Stimulated activated CD4-positive, alpha-beta T cell treated with anti-CD3 and anti-CD28 coated beads, Interleukin-4, amount 100 ng/mL, for 1 hour (primary cell): Measurements from ENCODE around the gene COG2.
"Not testable (repeated sequence)": the region's sequence is repeated elsewhere in the genome, so short reads cannot be mapped to it uniquely, and the experiment has no call there.

Experiments
- DNase-seq: peaks from one replicate; pipeline ENCODE4 v3.0.0-alpha.2; 2020

The COG2 gene

DNA sequence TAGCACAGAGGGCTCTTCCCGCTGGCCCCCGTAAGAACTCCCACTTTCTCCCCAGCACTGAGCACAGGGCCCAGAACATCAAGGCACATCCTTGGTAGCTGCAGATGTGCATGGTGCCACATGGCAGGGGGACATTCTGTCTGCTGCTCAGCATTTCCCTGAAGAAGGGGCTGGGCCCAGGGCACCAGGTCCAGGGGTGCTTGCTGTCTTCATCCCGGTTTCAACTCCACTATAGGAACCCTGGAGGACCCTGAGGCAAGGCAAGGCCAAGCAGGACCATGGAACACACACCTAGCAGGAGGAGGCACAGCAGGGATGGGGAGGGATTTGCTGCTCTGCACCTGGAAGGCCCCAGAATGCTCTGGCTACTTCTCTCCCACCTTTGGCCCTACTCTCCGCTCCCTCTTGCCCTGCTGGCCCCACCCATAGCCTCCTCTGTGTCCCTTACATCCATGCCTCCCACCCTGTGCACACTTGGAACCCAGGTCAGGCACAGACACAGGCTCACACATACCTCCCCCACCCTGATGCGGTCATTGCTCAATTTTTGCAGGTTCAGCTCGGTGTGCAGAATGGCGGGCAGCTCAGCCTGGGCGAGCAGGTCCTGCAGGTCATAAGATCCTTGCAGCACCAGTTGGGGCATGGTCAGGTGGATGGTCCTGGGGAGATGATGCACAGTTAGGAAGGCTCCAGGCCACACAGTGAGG lies 61.6 kb downstream of the COG2 start:
- no peak for DNase-seq

DNA sequence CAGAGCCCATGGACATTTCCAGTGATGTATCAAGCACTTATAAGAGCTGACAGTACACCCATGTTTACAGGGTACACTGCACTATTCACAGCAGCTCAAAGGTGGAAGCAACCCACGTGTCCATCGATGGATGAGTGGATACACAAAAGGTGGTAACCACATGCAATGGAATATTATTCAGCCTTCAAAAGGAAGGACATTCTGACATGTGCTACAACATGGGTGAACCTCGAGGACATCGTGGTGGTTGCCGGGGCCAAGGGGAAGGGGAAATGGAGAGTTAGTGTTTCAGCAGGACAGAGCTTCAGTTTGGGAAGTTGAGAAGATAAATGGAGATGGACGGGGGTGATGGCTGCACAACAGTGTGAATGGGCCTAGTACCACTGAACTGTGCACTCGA lies 62.5 kb downstream of the COG2 start:
- DNase-seq: no peak

DNA sequence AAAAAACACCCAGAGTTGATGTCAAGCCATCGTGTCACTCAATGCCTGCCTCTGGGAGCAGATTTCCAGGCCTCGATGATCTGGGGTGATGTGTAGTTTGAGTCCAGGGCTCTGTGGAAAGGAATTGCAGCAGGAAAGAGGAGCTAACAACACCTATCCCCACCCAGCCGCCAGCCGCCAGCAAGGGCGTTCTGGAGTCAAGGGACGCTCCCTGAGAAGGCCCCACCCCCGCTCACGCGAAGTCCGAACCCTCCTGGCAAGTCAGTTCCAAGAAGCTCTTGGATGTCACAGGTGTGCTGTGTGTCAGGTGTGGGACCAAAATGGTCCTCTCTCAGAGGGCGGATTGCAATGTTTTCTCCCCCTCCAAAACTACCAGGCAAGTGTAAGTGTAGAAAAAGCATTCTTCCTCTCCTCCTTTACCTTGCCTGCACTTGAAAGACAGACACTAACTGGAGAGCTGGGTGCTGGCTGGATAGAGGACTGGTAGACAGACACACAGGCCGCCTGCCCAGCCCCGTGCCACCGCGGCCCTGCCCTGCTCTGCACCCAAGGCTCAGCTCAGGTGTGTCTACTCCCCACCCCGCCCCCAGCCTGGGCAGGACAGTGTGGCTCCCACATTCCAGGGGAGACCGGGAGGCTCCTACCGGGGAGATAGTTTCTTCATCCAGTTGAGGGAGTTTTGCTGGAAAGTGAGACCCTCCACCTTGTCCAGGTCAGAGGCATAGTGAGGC lies 63.2 kb downstream of the COG2 start:
- DNase-seq: no peak

DNA sequence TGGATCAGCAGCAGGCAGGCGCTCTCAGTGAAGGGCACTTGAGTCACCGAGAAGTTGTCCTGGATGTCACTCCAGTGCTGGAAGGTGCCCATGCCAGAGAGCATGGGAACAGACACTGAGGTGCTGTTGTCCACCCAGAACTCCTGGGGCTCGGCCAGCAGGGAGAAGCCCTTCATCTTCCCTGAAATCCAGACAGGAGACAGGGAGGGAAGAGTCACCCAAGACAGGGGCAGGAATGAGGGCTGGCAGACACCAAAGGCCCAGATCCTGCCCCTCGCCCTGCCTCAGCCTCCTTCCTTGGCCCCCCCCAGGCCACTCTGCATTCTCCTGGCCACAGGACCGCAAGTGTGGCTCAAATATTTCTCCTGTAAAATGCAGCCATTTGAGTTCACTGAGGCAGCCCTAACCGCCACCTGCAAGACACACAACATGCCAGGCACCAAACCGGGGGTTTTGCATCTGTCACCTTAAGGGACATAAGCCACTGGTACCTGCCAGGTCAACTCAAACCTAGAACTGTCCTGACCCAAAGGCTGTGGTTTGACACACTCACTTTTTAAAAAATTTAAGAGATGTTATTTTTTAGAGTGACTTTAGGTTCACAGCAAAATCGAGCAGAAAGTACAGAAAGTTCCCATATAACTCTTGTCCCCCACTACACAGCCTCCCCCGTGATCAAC lies 63.9 kb downstream of the COG2 start:
- no peak for DNase-seq

DNA sequence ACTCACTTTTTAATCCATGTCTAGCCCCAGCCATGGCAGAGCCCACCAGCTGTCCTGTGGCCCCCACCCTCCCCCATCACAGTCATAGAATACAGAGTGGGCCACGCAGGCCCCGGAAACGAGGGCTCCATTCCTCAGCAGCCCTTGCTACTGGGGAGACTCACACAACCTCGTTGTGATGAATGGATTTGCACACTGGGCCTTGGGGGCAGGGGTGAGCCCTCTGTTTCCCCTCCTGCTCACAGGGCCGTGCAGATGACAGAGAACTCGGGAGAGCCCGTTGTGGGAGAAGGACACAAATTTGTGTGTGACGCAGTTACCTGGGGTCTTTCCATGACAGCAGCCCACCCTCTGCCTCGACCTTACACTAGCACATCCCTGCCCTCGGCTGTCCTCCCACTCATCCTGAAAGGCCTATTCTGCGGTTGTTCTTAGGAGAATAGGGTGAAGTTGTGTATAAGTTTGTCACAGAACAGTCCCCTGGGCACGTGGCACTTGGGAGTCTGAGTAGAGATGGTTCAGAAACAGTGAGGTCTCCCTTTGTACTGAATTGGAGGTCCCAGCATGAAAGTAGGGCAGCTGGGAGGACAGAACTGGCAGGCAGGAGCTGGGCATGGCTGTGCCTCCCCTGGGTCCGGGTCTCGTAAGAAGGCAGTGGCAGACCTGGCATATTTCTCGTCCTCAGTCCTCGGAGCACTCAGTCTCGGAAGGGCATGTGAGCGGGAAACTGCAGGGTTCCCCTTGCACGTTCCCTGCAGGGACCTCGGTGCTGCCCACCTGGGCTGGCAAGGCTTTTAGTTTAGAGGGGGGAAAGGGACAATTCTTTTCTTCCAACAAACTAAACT lies 64.8 kb downstream of the COG2 start:
- no peak for DNase-seq

DNA sequence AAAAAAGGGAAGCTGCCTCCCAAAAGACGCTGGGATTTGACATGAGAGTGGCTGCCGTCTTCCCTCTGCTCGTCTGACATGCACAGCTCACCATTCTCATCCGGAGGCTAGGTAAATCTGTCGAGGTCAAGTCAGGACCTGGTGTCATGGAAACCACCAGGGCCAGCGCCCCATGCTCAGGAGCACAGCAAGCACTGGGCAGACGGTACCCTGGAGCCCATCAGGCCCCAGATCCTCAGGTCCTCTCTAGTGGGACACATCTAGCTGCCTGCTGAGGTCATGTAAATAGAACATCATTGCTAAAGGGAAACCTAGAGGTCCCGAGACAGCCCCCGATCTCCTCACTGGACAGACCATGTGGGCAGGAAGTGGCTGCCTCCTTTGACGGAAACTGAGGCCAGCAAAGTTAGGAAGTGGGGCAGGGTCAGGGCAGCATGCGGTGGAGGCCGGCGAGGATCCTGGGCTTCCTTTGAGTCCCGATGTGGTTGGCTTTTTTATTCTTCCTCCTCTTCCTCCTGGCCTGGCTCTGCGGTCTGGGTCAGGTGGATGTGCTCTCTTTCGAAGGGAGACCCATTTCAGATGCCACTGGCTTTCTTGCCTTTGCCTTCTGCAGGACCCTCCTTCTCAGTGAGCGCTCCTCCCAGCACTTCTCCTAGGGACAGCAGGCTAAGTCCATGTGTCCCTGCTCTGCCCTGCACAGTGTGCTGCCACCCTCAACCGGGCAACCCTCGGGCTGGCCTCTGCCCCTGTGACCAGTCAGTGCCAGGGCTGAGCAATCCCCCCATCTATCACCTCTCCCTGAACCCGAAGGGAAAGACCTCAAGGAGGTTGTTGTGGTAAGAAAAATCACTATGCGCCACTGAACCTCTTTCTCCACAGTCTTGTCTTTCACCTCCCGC lies 65.7 kb downstream of the COG2 start:
- DNase-seq: no peak

DNA sequence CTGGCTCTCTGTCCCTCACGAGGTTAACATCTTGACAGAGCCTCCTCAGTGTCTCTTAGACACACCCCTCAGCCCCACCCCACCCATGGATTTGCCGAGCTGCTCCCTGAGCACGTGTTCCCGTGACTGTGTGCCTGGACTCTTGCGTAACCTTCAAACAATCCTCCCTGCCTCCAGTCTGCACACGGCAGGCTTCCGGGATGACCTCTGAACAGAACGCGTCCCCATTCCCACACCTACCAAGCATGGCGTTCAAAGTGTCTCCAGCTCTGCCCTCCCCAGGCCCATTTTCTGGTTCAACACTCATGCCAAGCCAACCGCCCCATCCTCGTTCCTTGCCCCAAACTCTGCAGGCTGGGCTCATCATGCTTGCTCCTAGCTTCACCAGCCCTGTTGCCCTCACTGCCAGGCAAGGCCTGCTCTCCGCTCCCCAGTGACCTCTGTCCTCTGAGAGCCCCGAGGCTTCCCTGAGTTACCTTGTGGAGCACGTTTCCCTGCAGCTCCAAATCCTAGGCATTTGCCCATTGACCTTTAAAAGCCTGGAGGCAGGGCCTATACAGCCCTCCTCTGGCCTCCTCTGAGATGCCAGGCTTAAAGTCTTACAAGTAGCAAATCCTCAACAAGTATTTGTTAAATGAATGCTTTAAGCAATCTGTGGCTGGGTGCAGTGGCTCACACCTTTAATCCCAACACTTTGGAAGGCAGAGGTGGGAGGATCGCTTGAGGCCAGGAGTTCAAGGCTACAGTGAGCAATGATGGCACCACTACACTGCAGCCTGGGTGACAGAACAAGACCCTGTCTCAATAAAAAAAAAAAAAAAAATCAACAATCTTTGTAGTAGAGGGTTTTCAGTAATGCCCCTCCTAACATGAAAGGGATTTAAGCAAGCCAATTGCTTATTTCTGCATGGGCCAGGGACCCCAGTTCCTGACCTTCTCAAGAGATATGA lies 66.6 kb downstream of the COG2 start:
- DNase-seq: no peak

DNA sequence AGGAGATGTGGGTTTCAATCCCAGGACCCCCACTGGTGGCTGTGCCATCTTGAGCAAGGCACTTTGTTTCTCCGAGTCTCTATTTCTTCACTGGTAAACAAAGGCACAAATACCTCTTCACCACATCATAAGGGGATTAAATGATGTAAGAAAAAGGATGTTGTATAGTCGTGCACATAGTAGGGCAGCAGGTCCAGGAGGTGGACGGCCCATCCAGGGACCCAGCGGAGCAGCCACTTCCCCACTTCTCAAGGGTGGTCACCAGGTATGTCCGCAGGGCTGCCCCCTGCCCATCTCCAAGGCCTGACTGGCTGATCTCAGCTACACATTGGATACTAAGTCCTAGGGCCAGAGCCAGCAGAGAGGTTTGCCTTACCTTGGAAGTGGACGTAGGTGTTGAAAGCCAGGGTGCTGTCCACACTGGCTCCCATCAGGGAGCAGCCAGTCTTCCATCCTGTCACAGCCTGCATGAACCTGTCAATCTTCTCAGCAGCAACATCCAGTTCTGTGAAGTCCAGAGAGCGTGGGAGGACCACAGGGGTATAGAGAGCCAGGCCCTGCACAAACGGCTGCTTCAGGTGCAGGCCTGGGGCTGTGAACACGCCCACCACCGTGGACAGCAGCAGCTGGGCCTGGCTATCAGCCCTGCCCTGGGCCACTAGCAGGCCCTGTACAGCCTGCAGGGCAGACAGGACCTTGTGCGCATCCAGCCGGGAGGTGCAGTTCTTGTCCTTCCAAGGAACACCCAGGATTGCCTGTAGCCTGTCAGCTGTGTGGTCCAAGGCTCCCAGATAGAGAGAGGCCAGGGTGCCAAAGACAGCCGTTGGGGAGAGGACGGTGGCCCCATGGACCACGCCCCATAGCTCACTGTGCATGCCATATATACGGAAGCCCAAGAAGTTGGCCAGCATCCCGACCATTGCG lies 67.6 kb downstream of the COG2 start:
- no peak for DNase-seq

DNA sequence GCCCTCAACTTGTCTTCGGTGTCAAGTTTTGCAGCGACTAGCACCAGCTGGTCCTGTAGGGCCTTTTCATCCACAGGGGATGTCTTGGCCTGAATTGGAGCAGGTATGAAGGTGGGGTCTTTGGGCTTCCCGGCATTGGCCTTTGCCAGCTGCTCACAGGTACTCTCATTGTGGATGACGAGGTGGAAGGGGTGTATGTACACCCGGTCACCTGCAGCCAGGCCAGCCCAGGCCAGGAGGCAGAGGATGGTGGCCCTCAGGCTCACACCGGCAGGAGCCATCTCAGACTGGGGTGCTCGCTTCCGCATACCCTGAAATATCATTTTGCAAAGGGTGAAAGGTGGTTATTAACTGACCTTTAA lies 68.2 kb downstream of the COG2 start:
- no peak for DNase-seq

DNA sequence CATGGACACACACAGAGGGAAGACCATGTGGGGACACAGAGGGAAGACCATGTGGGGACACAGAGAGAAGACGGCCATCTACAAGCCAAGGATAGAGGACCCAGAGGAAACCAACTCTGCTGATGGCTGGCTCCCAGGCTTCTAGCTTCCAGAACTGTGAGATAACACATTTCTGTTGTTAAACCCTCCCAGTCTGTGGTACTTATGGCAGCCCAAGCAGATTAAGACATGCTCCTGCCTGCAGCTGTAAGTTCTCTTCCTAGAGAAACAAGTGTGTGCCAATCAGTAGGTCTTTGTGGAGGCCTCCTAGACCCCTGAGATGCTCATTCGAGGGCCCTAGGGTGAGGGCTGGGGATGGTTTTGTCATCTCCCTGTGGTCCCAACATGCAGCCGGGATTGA lies 69.0 kb downstream of the COG2 start:
- DNase-seq: no peak

DNA sequence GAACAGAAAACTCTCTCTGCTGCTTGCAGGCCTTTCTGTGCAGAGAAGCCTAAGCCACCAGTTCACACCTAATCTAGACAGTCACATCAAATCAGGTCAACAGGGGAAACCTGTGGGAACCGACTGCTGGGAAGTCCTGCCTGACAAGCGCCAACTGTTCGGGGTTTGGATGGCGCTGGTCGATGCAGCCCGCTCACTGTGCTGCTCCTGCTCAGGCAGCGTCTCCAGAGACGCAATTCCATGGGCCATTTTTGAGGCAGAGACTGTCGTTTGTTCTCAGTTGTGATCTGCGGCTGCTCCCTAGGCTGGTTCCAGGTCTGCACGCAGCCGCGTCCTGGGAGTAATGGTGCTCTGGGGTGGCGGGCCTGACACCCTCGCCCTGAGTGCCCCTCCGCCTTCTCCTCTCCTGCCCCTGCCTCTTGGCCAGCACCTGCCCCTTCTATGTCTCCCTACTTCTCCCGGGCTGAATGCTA lies 70.2 kb downstream of the COG2 start:
- DNase-seq: no peak

DNA sequence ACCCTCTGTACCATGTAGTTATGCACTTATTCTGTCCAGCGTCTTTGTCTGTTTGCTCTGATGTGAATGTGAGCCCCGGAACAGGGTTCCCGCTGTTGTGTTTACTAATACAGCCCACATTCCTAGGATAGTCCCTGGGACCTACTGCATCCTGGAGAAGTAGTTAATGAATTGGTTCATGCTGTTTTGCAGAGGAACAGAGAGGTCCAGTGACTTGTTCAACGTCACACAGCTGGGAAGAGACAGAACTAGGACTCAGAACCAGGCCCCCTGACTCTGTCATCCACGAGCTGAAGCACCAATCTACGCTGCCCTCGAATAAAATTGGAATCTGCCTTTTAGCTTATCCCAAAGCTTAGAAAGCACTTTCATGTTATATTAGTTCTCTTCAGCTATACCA lies 70.9 kb downstream of the COG2 start:
- no peak for DNase-seq

DNA sequence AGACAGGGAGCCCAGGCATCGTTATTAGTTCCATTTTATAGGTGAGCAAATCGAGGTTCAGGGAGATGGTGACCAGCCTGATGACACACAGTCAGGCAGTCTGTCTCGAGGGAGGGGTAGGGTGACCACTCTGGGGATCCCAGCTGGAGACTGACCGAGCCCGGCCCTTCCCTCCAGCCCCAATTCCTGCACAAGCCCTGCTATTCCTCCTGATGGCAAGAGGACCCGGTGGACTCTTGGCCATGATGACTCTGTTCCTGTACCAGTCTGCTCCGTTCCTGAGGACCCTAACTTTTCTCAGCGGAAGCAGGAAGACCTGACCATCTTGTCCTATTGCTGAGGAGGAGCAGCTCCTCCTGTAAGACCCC lies 71.2 kb downstream of the COG2 start:
- no peak for DNase-seq

DNA sequence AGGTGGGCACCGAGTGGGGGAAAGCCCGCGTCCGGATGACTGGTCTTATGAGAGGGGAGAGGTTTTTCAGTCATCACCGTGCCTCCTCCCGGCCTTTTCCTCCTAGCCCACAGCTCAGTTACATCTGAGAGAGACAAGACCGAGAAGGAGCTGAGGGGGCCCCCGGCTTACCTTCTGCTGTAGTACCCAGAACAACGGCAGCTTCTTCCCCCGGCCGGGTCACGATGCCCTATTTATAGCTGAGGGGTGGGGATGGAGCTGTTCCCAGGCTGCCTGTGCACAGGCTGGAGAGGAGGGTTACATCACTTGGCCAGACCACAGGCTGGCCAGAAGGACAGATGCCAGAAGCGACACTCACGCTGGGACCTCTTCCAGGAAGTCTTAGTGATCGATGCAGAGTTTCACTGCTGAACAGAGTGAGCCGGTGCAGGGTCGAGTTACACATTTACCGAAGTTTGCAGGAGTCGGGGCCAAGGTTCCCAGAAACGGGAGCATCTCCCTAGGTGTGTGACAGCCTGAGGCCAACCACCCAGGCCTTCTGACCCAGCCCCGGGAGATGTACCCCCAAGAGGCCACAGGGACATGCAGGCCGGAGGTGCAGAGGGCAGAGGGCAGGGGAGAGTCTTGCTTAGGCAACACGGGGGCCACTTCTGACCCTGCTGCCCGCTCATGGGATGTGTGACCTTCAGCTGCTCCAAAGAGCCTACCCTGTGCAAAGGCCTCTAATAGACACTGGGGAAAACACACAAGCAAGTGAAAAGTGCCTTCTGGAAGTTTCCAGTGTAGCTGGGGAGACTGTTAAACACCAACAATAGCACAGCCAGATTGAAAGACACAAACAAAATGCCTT lies 71.9 kb downstream of the COG2 start, which contains the start of gene AGT:
AGT (minus strand) TSS at position 208 of the 850 bp plus-strand sequence. CDS start 3,299 bp downstream, outside the sequence.
- DNase-seq: no peak

DNA sequence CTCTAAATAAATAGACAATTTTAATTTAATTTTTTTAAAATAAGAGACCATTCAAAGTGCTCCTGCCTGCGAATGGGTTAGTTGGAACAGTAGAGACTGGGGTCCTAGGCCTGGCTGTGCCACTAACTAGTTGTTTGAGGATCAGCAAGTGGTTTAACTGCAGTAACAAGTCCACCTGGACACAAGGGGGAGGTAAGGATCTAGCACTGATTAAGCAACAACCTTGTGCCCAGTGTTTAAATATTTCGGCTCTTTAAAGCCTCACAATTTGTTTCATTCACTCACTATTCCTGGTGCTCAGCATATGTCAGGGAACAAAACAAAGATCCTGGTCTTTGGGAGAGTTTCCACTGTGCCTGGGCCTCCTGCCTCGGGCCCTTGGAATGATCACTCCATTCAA lies 73.2 kb downstream of the COG2 start:
- DNase-seq: no peak

DNA sequence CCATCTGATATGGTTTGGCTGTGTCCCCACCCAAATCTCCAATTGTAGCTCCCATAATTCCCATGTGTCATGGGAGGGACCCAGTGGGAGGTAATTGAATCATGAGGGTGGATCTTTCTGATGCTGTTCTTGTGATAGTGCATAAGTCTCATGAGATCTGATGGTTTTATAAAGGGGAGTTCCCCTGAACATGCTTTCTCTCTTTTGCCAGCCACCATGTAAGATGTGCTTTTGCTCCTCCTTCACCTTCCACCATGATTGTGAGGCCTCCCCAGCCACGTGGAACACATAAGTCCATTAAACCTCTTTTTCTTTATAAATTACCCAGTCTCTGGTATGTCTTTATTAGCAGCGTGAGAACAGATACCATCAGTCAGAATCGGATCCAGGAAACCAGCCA lies 74.2 kb downstream of the COG2 start:
- DNase-seq: not testable (repeated sequence)

DNA sequence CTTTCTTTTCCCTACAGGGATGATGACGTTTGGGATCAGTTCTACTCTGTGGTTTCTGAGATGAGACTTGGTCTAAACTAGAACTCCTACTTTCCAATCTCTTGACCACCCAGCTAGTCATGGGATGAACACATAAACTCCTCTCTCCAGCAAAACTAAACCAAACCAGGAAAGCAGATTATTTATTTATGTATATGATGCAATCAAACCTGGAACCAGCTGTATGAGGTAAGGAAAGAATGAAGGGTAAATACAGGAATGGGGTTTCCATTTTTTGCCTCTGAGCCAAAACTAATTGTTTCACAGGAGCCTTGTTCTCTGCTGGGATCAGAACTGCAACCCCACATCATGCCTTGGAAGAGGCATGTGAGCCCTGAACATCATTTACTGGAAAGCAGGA lies 75.0 kb downstream of the COG2 start:
- no peak for DNase-seq

DNA sequence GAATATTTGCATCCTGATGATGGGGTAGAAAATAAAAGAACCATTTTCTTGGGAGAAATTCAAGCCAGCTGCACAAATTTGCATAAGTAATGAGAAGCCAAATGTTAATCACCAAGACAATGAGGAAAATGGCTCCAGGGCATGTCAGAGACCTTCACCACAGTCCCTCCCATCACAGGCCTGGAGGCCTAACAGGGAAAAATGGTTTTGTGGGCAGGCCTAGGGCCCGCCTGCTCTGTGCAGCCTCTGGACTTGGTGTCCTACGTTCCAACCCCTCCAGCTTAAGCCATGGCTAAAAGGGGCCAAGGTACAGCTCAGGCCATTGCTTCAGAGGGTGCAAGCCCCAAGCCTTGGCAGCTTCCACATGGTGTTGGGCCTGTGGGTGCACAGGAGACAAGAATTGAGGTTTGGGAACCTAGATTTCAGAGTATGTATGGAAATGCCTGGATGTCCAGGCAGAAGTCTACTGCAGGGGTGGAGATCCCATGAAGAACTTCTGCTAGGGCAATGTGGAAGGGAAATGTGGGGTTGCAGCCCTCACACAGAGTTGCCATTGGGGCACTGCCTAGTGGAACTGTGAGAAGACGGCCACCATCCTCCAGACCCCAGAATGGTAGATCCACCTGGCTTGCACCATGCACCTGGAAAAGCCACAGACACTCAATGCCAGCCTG lies 79.7 kb downstream of the COG2 start:
- DNase-seq: not testable (repeated sequence)
